Panc1 (cell line): Measurements from ENCODE around the gene VAV3. TPM values are rescaled to one million over a fixed set of nuclear protein-coding genes. Genes with fewer than 3 reads are reported as not detected.

Source experiments
- ATAC-seq: fragments of 200-7000 bp; cut with Tn5 transposase; 2 replicates; pipeline ENCODE4 v1.9.1; 2020; ENCODE audit warnings: mild to moderate bottlenecking, moderate library complexity
- BruUV-seq: library from RNA; stranded (reverse); fragments of 400-500 nt; replicated peaks from 2 replicates; lab custom pipeline; 2021; lab: Mats Ljungman, UMichigan
- CTCF ChIA-PET: fragments of 300-600 bp; sonication (Branson Sonifier 250); formaldehyde crosslinking; loops from one replicate; lab custom pipeline; 2022; ENCODE audit warnings: antibody characterized with exemption; lab: Charles Lee
- POLR2A ChIA-PET: fragments of 300-600 bp; sonication (Branson Sonifier 250); formaldehyde crosslinking; loops from one replicate; lab custom pipeline; 2022; ENCODE audit warnings: antibody characterized with exemption; lab: Charles Lee
- DNase-seq: peaks from one replicate; pipeline ENCODE4 v3.0.0-alpha.2; 2010; ENCODE audit warnings: low read depth, low spot score
- H3K27ac ChIP-seq: 2 replicates; pipeline ENCODE4 v1.5.1; 2011; ENCODE audit warnings: mild to moderate bottlenecking, low read length, inconsistent platforms
- H3K27me3 ChIP-seq: fragments of 200-500 bp; sonication (Bioruptor generic); 2 replicates; pipeline ENCODE4 v1.6.0; 2014; ENCODE audit warnings: low read length, inconsistent platforms; ENCODE audit not compliant: control insufficient read depth, insufficient read depth
- H3K36me3 ChIP-seq: fragments of 200-500 bp; sonication (Bioruptor generic); 2 replicates; pipeline ENCODE4 v1.5.1; 2014; ENCODE audit warnings: inconsistent platforms, mild to moderate bottlenecking, low read length, moderate library complexity; ENCODE audit not compliant: control insufficient read depth, insufficient read depth
- H3K4me1 ChIP-seq: 2 replicates; pipeline ENCODE4 v1.5.1; 2011; ENCODE audit warnings: inconsistent platforms, mild to moderate bottlenecking, low read length, moderate library complexity; ENCODE audit not compliant: control insufficient read depth, insufficient read depth
- H3K4me3 ChIP-seq, 2 experiments: 2 replicates each; pipeline ENCODE4 v1.5.1; 2011 to 2012; ENCODE audit warnings: low read depth in 2 of 2, low read length in 2 of 2, mild to moderate bottlenecking in 2 of 2, inconsistent platforms in 1 of 2, moderate library complexity in 1 of 2
- H3K9me3 ChIP-seq: fragments of 200-500 bp; sonication (Bioruptor generic); 2 replicates; pipeline ENCODE4 v1.5.1; 2014; ENCODE audit warnings: low read depth, mild to moderate bottlenecking, inconsistent platforms, low read length, moderate library complexity; ENCODE audit not compliant: control insufficient read depth, insufficient read depth
- POLR2AphosphoS5 ChIP-seq: IDR thresholded peaks from 2 replicates; pipeline ENCODE4 v1.6.1; 2012; ENCODE audit warnings: mild to moderate bottlenecking, low read depth, low read length, moderate library complexity
- SIN3A ChIP-seq: IDR thresholded peaks from 2 replicates; pipeline ENCODE4 v1.6.1; 2012; ENCODE audit warnings: low read depth, mild to moderate bottlenecking, low read length, moderate library complexity, borderline replicate concordance; ENCODE audit not compliant: insufficient read depth
- TCF7L2 ChIP-seq: IDR thresholded peaks from 2 replicates; pipeline ENCODE4 v1.6.1; 2011; ENCODE audit warnings: mild to moderate bottlenecking, low read depth, low read length, inconsistent platforms
- in situ Hi-C: cut with HindIII; loops from 2 replicates; pipeline ENCODE4 v1.10.0; 2016; ENCODE audit warnings: low sequenced_read_pairs, low pct_unique_long_range_greater_than_20kb
- intact Hi-C: fragments of 100-400 bp; cut with micrococcal nuclease; formaldehyde crosslinking; loops from one replicate; pipeline ENCODE4 v1.10.0; 2022; ENCODE audit not compliant: unreplicated experiment
- total RNA-seq: library from RNA; stranded (reverse); gene quantifications from one replicate; pipeline ENCODE4 v1.2.1, GENCODE V29; 2021; ENCODE audit not compliant: unreplicated experiment
- TF ChIP-seq, protein P1 (sequence below): fragments of 450-650 bp; IDR thresholded peaks from 2 replicates; pipeline ENCODE4 v1.5.1; 2017; ENCODE audit warnings: mild to moderate bottlenecking
- TF ChIP-seq, protein P2 (sequence below), 2 experiments: IDR thresholded peaks; 2 replicates each; pipeline ENCODE4 v1.6.1; 2011 to 2012; ENCODE audit warnings: low read depth in 2 of 2, control low read depth in 1 of 2, low read length in 1 of 2, mild to moderate bottlenecking in 1 of 2, moderate library complexity in 1 of 2; ENCODE audit not compliant: insufficient read depth in 1 of 2

Gene VAV3
- total RNA-seq, 1 experiment from 2014 or later: 0.23 TPM

DNA sequence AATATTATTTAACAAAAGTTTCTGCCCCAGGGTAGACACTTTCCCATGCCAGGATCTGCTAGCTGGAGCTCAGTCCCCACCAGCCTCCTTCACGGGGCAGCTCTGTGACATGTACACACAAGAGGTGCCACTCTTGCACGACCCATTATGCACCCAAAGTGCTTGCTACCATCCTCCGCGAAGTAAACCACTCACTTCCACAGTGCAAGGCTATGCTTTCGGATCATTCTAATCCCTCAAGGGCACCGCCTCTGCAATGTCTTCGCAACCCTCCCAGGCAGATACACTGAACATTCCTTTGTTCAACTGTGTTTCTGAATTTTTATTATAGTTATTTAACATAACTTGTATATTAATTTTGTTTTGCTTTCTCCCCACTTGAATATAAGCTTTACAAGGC lies 303.8 kb downstream of the VAV3 start:
- intact Hi-C loops (no loop called here), in situ Hi-C loops (no loop called here)
- CTCF ChIA-PET: no interaction called here
- Histone ChIP-seq H3K4me1 (no peaks in the 10 kb centered on the region), H3K4me3 (no peak overlapping the region), H3K9me3 (no peaks in the 10 kb centered on the region), H3K36me3 (no peaks in the 10 kb centered on the region), H3K27me3 (no peaks in the 10 kb centered on the region), H3K27ac (no peak overlapping the region)
- no peak for ATAC-seq
- BruUV-seq: no TSS peak
- POLR2A ChIA-PET: no interaction called here
- no peak for DNase-seq
- no peak for TF ChIP-seq POLR2AphosphoS5
- TF ChIP-seq, protein P1, sequence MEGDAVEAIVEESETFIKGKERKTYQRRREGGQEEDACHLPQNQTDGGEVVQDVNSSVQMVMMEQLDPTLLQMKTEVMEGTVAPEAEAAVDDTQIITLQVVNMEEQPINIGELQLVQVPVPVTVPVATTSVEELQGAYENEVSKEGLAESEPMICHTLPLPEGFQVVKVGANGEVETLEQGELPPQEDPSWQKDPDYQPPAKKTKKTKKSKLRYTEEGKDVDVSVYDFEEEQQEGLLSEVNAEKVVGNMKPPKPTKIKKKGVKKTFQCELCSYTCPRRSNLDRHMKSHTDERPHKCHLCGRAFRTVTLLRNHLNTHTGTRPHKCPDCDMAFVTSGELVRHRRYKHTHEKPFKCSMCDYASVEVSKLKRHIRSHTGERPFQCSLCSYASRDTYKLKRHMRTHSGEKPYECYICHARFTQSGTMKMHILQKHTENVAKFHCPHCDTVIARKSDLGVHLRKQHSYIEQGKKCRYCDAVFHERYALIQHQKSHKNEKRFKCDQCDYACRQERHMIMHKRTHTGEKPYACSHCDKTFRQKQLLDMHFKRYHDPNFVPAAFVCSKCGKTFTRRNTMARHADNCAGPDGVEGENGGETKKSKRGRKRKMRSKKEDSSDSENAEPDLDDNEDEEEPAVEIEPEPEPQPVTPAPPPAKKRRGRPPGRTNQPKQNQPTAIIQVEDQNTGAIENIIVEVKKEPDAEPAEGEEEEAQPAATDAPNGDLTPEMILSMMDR: no peak
- TF ChIP-seq, protein P2, sequence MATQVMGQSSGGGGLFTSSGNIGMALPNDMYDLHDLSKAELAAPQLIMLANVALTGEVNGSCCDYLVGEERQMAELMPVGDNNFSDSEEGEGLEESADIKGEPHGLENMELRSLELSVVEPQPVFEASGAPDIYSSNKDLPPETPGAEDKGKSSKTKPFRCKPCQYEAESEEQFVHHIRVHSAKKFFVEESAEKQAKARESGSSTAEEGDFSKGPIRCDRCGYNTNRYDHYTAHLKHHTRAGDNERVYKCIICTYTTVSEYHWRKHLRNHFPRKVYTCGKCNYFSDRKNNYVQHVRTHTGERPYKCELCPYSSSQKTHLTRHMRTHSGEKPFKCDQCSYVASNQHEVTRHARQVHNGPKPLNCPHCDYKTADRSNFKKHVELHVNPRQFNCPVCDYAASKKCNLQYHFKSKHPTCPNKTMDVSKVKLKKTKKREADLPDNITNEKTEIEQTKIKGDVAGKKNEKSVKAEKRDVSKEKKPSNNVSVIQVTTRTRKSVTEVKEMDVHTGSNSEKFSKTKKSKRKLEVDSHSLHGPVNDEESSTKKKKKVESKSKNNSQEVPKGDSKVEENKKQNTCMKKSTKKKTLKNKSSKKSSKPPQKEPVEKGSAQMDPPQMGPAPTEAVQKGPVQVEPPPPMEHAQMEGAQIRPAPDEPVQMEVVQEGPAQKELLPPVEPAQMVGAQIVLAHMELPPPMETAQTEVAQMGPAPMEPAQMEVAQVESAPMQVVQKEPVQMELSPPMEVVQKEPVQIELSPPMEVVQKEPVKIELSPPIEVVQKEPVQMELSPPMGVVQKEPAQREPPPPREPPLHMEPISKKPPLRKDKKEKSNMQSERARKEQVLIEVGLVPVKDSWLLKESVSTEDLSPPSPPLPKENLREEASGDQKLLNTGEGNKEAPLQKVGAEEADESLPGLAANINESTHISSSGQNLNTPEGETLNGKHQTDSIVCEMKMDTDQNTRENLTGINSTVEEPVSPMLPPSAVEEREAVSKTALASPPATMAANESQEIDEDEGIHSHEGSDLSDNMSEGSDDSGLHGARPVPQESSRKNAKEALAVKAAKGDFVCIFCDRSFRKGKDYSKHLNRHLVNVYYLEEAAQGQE (IDR thresholded peaks at IDR 0.05; ENCODE audit: insufficient read depth in 1 of 2, low read depth in 2 of 2, low read length in 1 of 2): no peak
- TF ChIP-seq SIN3A: no peak
- TF ChIP-seq TCF7L2: no peak

DNA sequence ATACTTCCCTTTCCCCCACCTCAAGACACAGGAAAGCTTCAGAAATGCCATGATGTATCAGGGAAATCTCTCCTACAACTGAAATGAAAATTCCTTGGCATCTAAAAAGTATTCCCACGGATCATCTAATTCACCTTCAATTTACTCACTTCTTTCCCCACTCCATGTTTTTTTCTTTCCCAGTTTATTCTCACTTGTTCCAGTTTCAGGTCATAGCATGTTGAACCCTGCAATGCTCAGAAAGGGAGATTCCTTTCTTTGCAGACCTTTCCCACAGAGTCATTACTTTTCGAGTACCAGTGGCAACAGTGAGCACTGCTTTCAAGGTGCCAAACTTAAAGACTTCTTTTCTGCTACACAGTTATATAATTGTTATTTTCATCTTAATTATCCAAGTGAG lies 305.0 kb downstream of the VAV3 start:
- H3K27ac ChIP-seq: no peak overlapping the region
- BruUV-seq: no TSS peak
- ChIA-PET POLR2A (no interaction called here), CTCF (no interaction called here)
- no peak overlapping the region for H3K4me3 ChIP-seq
- ATAC-seq (no peak), DNase-seq (no peak)
- H3K4me1 ChIP-seq: no peaks in the 10 kb centered on the region
- no peaks in the 10 kb centered on the region for H3K9me3 ChIP-seq
- no peaks in the 10 kb centered on the region for H3K36me3 ChIP-seq
- intact Hi-C loops (no loop called here), in situ Hi-C loops (no loop called here)
- no peak for TF ChIP-seq TCF7L2
- TF ChIP-seq POLR2AphosphoS5: no peak
- H3K27me3 ChIP-seq: no peaks in the 10 kb centered on the region

DNA sequence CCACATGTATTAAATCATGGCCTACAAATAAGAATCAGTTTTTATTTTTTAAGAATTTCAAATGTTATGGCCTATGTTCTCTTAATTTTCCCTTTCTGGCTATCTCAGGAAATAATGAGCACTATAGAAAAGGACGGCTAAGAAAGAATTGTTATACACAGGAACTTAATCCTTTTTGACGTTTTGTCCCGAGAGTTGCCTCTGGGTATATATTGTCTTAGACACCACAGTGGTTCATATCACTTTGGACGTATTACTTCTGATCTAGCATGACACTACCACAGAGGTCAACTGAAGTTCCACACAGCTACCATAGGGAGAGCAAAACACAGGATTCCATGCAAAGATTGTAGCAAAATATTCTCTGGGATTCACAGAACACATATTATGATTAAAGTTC lies 307.6 kb downstream of the VAV3 start:
- intact Hi-C loops: no loop called here
- no peaks in the 10 kb centered on the region for H3K4me1 ChIP-seq
- no peak overlapping the region for H3K27ac ChIP-seq
- ChIA-PET CTCF (interaction anchor here (0.6 kb wide), 1 partner anchor 42 kb away, joined by 7 read pairs; no protein-coding TSS in a partner anchor), POLR2A (no interaction called here)
- DNase-seq (no peak), ATAC-seq (no peak)
- no peak for TF ChIP-seq SIN3A
- TF ChIP-seq, protein P1: no peak
- no peak for TF ChIP-seq TCF7L2
- no peak for TF ChIP-seq POLR2AphosphoS5
- TF ChIP-seq, protein P2 (IDR thresholded peaks at IDR 0.05; ENCODE audit: insufficient read depth in 1 of 2, low read depth in 2 of 2, low read length in 1 of 2): no peak
- no peak overlapping the region for H3K4me3 ChIP-seq
- BruUV-seq: no TSS peak
- H3K27me3 ChIP-seq: no peaks in the 10 kb centered on the region
- H3K9me3 ChIP-seq: no peaks in the 10 kb centered on the region
- in situ Hi-C loops: no loop called here
- no peaks in the 10 kb centered on the region for H3K36me3 ChIP-seq
